K562 (cell line): ENCODE results near the gene SPG21. TPM values are rescaled to one million over a fixed set of nuclear protein-coding genes. Genes with fewer than 3 reads are reported as not detected.

ENCODE experiments used
- ETV5 ChIP-seq: sonication (generic); formaldehyde crosslinking; IDR thresholded peaks from 2 replicates; pipeline ENCODE4 v1.4.0; 2020; ENCODE audit warnings: low read depth, mild to moderate bottlenecking, missing genetic modification reagents
- FOSL1 ChIP-seq: fragments of 200-800 bp; sonication (Bioruptor generic); conservative IDR thresholded peaks from 2 replicates; pipeline ENCODE4 v1.6.1; 2016; ENCODE audit warnings: missing genetic modification characterization, missing compliant biosample characterization
- KAT7 ChIP-seq: sonication (generic); formaldehyde crosslinking; IDR thresholded peaks from 2 replicates; pipeline ENCODE4 v1.8.0; 2022; ENCODE audit warnings: missing genetic modification reagents, mild to moderate bottlenecking, borderline replicate concordance
- KHSRP ChIP-seq: fragments of 450-650 bp; IDR thresholded peaks from 2 replicates; pipeline ENCODE4 v1.6.1; 2017
- KLF16 ChIP-seq: IDR thresholded peaks from 2 replicates; pipeline ENCODE4 v1.6.1; 2016; ENCODE audit warnings: antibody characterized with exemption
- MAFK ChIP-seq: IDR thresholded peaks from 2 replicates; pipeline ENCODE4 v1.6.1; 2011; ENCODE audit warnings: low read length, improper control_type of control experiment
- MECOM ChIP-seq: fragments of 250-450 bp; sonication (Bioruptor Pico); IDR thresholded peaks from 2 replicates; pipeline ENCODE4 v1.8.0; 2022; ENCODE audit warnings: inconsistent platforms
- PHB ChIP-seq: fragments of 250-450 bp; sonication (Bioruptor Pico); IDR thresholded peaks from 2 replicates; pipeline ENCODE4 v1.5.0; 2021
- PHF8 ChIP-seq: fragments of 200-600 bp; sonication (generic); IDR thresholded peaks from 2 replicates; pipeline ENCODE4 v1.6.1; 2012; ENCODE audit warnings: mixed run types, mild to moderate bottlenecking, inconsistent platforms, low read length, moderate library complexity, borderline replicate concordance
- SMAD2 ChIP-seq: fragments of 150-350 bp; IDR thresholded peaks from 2 replicates; pipeline ENCODE4 v1.6.1; 2014; ENCODE audit warnings: low read depth, mild to moderate bottlenecking, low read length
- SMARCA4 ChIP-seq: fragments of 450-650 bp; IDR thresholded peaks from 2 replicates; pipeline ENCODE4 v1.6.1; 2016
- SP2 ChIP-seq: IDR thresholded peaks from 2 replicates; pipeline ENCODE4 v1.6.1; 2011; ENCODE audit warnings: mild to moderate bottlenecking, low read depth, low read length, moderate library complexity; ENCODE audit not compliant: poor library complexity, severe bottlenecking; ENCODE audit errors: extremely low read depth
- SUPT5H ChIP-seq: fragments of 450-650 bp; IDR thresholded peaks from 2 replicates; pipeline ENCODE4 v1.6.1; 2016
- U2AF1 ChIP-seq: fragments of 200-400 bp; formaldehyde crosslinking; optimal IDR thresholded peaks from 2 replicates; pipeline ENCODE3; 2017; ENCODE audit warnings: mild to moderate bottlenecking, low read depth, low read length, moderate library complexity
- WHSC1 ChIP-seq: IDR thresholded peaks from one replicate; pipeline ENCODE4 v1.6.1; 2012; ENCODE audit warnings: low read length, control low read depth, inconsistent platforms
- ZEB2 ChIP-seq: fragments of 450-650 bp; IDR thresholded peaks from 2 replicates; pipeline ENCODE4 v1.6.1; 2016
- ZNF239 ChIP-seq: fragments of 250-450 bp; sonication (Bioruptor Pico); IDR thresholded peaks from 2 replicates; pipeline ENCODE4 v1.4.0; 2020; ENCODE audit warnings: mild to moderate bottlenecking
- ZNF324 ChIP-seq: fragments of 250-450 bp; sonication (Bioruptor Pico); IDR thresholded peaks from 2 replicates; pipeline ENCODE4 v1.4.0; 2020; ENCODE audit warnings: mild to moderate bottlenecking
- polyA plus RNA-seq, 8 experiments: library from polyadenylated mRNA; depleted of rRNA in 4 of 8; stranded (reverse) in 5 of 8; unstranded in 3 of 8; fragments of >200 nt; fragmentation: Nextera tagmentation in 2 of 8; fragmentation: Illumina TruSeq in 1 of 8; extraction: Ambion mirVana in 2 of 8; extraction: Trizol in 1 of 8; gene quantifications; 2 replicates each; pipeline versions ENCODE4 v1.2.1 to v1.2.3, GENCODE V29; 2011 to 2014; ENCODE audit warnings: inconsistent platforms in 1 of 8, missing spikeins in 1 of 8
- total RNA-seq, 7 experiments: library from RNA; depleted of rRNA in 6 of 7; stranded (reverse); fragments of >200 nt in 6 of 7; fragmentation: Illumina TruSeq in 2 of 7; extraction: Trizol in 2 of 7; gene quantifications; 2 replicates each; pipeline versions ENCODE4 v1.2.1 to v1.2.3, GENCODE V29; 2011 to 2021; ENCODE audit warnings: low replicate concordance in 1 of 7
- TF ChIP-seq, protein P1 (sequence below), 2 experiments: fragments of 450-650 bp; IDR thresholded peaks; 2 replicates each; pipeline ENCODE4 v1.6.1; 2016
- TF ChIP-seq, protein P2 (sequence below): fragments of 450-650 bp; IDR thresholded peaks from 2 replicates; pipeline ENCODE4 v1.6.1; 2016; ENCODE audit warnings: antibody characterized with exemption
- TF ChIP-seq, protein P3 (sequence below), 3 experiments: fragments of 200-800 bp in 1 of 3; sonication (Bioruptor generic) in 1 of 3; sonication (generic) in 1 of 3; formaldehyde crosslinking in 1 of 3; IDR thresholded peaks; 2 replicates each; pipeline versions ENCODE4 v1.6.1 to v1.8.0; 2016 to 2022; ENCODE audit warnings: mild to moderate bottlenecking in 2 of 3, missing compliant biosample characterization in 2 of 3, missing genetic modification characterization in 2 of 3, missing genetic modification reagents in 1 of 3
- TF ChIP-seq, protein P4 (sequence below): fragments of 450-650 bp; formaldehyde crosslinking; IDR thresholded peaks from 2 replicates; pipeline ENCODE4 v1.4.0; 2020; ENCODE audit warnings: mild to moderate bottlenecking, moderate library complexity
- TF ChIP-seq, protein P5 (sequence below): sonication (generic); formaldehyde crosslinking; IDR thresholded peaks from 2 replicates; pipeline ENCODE4 v1.8.1; 2022; ENCODE audit warnings: missing genetic modification reagents

SPG21 gene
- total and polyA plus RNA-seq, 9 of the 15 experiments (the other 6 are each of a cell fraction or from before 2014, with no cell fraction given) = 22.8 to 98.8 (median 65.1) TPM

DNA sequence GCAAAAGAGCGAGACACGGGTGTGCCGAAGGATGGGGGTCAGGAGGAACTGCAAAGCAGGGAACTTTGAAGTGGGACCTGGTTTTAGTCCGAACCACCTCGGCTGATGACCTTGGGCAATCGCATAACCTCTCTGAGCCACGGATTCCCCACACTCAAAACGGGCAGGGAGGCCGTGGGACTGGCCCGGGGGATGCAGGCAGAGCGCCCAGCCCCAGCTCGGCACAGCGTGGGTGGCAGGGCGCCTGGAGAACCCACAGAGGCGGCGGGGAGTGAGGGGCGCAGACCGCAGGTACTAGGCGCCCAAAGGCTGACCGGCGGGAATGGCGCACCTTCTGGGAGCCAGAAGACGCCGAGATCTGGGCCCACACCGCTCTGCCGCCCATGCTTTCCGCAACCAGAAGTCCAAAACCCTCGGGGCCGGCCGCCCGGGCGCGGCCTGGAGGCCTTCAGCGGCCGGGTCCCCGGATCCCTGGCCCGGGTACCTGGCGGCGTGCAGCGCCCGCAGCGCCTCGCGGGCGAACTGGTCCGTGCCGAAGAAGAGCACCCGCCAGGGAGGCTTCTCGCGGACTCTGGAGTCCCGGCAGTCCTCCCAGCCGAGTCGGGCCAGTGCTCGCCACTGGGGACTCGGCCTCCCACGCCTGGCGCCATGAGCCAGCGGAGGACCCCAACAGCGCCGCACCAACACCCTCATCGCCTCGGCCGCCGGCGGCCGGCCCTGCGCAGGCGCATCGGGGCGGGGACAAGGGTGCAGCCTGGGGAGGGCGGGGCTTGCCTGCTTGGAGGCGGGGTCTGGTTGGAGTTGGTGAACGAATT, 39.4 kb upstream of the SPG21 start, which contains the start of gene MTFMT (continued):
- TF ChIP-seq U2AF1 (no peak), ZEB2 (no peak), SMAD2 (no peak), PHB (CRISPR knock-in tag) (no peak), KHSRP (no peak), ETV5 (CRISPR knock-in tag) (no peak), SP2 (peak; percentile 15), MAFK (no peak), FOSL1 (tag) (no peak), WHSC1 (no peak), SMARCA4 (no peak), ZNF239 (CRISPR knock-in tag) (no peak), MECOM (CRISPR knock-in tag) (no peak), ZNF324 (no peak), KAT7 (CRISPR knock-in tag) (peak; percentile 78; the same call in 1 of the 2 replicates), SUPT5H (peak; percentile 92), PHF8 (peak; percentile 93), KLF16 (no peak; the same call in 1 of the 2 replicates)
- TF ChIP-seq, protein P1, sequence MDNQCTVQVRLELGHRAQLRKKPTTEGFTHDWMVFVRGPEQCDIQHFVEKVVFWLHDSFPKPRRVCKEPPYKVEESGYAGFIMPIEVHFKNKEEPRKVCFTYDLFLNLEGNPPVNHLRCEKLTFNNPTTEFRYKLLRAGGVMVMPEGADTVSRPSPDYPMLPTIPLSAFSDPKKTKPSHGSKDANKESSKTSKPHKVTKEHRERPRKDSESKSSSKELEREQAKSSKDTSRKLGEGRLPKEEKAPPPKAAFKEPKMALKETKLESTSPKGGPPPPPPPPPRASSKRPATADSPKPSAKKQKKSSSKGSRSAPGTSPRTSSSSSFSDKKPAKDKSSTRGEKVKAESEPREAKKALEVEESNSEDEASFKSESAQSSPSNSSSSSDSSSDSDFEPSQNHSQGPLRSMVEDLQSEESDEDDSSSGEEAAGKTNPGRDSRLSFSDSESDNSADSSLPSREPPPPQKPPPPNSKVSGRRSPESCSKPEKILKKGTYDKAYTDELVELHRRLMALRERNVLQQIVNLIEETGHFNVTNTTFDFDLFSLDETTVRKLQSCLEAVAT (IDR thresholded peaks at IDR 0.05) = no peak
- TF ChIP-seq, protein P2, sequence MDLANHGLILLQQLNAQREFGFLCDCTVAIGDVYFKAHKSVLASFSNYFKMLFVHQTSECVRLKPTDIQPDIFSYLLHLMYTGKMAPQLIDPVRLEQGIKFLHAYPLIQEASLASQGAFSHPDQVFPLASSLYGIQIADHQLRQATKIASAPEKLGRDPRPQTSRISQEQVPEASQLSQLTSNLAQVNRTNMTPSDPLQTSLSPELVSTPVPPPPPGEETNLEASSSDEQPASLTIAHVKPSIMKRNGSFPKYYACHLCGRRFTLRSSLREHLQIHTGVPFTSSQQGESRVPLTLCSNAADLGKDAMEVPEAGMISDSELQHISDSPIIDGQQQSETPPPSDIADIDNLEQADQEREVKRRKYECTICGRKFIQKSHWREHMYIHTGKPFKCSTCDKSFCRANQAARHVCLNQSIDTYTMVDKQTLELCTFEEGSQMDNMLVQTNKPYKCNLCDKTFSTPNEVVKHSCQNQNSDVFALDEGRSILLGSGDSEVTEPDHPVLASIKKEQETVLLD = peak; percentile 23; the same call in 1 of the 2 replicates
- TF ChIP-seq, protein P3, sequence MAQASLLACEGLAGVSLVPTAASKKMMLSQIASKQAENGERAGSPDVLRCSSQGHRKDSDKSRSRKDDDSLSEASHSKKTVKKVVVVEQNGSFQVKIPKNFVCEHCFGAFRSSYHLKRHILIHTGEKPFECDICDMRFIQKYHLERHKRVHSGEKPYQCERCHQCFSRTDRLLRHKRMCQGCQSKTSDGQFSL (CRISPR knock-in tag; IDR thresholded peaks at IDR 0.05) = no peak
- TF ChIP-seq, protein P3 (tag; IDR thresholded peaks at IDR 0.05) = no peak
- TF ChIP-seq, protein P4, sequence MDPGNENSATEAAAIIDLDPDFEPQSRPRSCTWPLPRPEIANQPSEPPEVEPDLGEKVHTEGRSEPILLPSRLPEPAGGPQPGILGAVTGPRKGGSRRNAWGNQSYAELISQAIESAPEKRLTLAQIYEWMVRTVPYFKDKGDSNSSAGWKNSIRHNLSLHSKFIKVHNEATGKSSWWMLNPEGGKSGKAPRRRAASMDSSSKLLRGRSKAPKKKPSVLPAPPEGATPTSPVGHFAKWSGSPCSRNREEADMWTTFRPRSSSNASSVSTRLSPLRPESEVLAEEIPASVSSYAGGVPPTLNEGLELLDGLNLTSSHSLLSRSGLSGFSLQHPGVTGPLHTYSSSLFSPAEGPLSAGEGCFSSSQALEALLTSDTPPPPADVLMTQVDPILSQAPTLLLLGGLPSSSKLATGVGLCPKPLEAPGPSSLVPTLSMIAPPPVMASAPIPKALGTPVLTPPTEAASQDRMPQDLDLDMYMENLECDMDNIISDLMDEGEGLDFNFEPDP = no peak
- TF ChIP-seq, protein P5, sequence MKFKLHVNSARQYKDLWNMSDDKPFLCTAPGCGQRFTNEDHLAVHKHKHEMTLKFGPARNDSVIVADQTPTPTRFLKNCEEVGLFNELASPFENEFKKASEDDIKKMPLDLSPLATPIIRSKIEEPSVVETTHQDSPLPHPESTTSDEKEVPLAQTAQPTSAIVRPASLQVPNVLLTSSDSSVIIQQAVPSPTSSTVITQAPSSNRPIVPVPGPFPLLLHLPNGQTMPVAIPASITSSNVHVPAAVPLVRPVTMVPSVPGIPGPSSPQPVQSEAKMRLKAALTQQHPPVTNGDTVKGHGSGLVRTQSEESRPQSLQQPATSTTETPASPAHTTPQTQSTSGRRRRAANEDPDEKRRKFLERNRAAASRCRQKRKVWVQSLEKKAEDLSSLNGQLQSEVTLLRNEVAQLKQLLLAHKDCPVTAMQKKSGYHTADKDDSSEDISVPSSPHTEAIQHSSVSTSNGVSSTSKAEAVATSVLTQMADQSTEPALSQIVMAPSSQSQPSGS (CRISPR knock-in tag) = no peak
